GM06990 (cell line): ENCODE measurements around the gene RANBP10.

Experiments used
- DNase-seq: peaks from one replicate; pipeline ENCODE4 v3.0.0-alpha.2; 2011; ENCODE audit not compliant: insufficient read length; ENCODE audit errors: extremely low read depth
- H3K27me3 ChIP-seq: replicated peaks from 2 replicates; pipeline ENCODE4 v1.6.0; 2011; ENCODE audit warnings: low read length; ENCODE audit not compliant: control insufficient read depth, insufficient read depth
- H3K36me3 ChIP-seq: 2 replicates; pipeline ENCODE4 v1.5.1; 2011; ENCODE audit warnings: low read length; ENCODE audit not compliant: control insufficient read depth, insufficient read depth
- H3K4me3 ChIP-seq: replicated peaks from 2 replicates; pipeline ENCODE4 v1.5.1; 2011; ENCODE audit warnings: low read depth, mild to moderate bottlenecking, control low read depth, low read length
- TF ChIP-seq, protein P1 (sequence below): IDR thresholded peaks from 2 replicates; pipeline ENCODE4 v1.5.1; 2011; ENCODE audit warnings: low read length, control low read depth, mild to moderate bottlenecking, inconsistent platforms; ENCODE audit not compliant: insufficient read depth, poor library complexity, severe bottlenecking

RANBP10 gene

GRCh38 chr16:67833415-67834241, 27.3 kb upstream of the RANBP10 start:
- no peaks in the 10 kb centered on the region for H3K27me3 ChIP-seq
- TF ChIP-seq, protein P1, sequence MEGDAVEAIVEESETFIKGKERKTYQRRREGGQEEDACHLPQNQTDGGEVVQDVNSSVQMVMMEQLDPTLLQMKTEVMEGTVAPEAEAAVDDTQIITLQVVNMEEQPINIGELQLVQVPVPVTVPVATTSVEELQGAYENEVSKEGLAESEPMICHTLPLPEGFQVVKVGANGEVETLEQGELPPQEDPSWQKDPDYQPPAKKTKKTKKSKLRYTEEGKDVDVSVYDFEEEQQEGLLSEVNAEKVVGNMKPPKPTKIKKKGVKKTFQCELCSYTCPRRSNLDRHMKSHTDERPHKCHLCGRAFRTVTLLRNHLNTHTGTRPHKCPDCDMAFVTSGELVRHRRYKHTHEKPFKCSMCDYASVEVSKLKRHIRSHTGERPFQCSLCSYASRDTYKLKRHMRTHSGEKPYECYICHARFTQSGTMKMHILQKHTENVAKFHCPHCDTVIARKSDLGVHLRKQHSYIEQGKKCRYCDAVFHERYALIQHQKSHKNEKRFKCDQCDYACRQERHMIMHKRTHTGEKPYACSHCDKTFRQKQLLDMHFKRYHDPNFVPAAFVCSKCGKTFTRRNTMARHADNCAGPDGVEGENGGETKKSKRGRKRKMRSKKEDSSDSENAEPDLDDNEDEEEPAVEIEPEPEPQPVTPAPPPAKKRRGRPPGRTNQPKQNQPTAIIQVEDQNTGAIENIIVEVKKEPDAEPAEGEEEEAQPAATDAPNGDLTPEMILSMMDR = no peak
- H3K36me3 ChIP-seq = peaks cover 8% of the 10 kb centered on the region
- peak overlapping the region; percentile 74 for H3K4me3 ChIP-seq
- peak; percentile 89 for DNase-seq

DNA sequence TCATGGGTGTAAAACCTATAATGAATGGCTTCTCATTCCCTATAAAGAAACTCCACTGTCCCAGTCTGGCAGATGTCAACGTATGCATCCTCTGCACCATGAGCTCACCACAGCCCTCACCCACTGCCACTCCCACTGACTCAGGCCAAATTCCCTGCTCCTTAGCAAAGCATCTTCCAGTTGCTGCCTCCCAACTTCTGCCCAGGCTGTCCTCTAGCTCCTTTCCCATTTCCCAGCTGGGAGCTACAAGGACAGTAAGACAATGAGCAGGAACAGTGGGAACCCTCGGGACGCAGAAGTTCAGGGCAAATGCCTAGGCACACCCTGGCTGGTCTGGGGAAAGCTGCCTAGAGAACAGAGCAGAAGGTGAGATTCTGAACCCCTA, 26.7 kb upstream of the RANBP10 start:
- no peaks in the 10 kb centered on the region for H3K27me3 ChIP-seq
- DNase-seq = no peak
- H3K36me3 ChIP-seq = peaks cover 13% of the 10 kb centered on the region
- TF ChIP-seq, protein P1 = no peak
- H3K4me3 ChIP-seq = peak overlapping the region; percentile 74

- TF ChIP-seq, protein P1 = no peak
- peaks cover 19% of the 10 kb centered on the region for H3K36me3 ChIP-seq
These were observed 22.3 kb upstream of the RANBP10 start for GRCh38 chr16:67828651-67829050.

GRCh38 chr16:67825906-67826305, 19.5 kb upstream of the RANBP10 start:
- no peaks in the 10 kb centered on the region for H3K27me3 ChIP-seq

More at GRCh38 chr16:67828651-67829050, 22.3 kb upstream of the RANBP10 start:
- Histone ChIP-seq H3K4me3 (no peak overlapping the region), H3K27me3 (no peaks in the 10 kb centered on the region)
- DNase-seq = no peak

GRCh38 chr16:67825119-67825518, 18.8 kb upstream of the RANBP10 start:
- Histone ChIP-seq H3K27me3 (no peaks in the 10 kb centered on the region), H3K36me3 (peaks cover 15% of the 10 kb centered on the region), H3K4me3 (no peak overlapping the region)
- TF ChIP-seq, protein P1 = no peak
- no peak for DNase-seq

More at GRCh38 chr16:67825906-67826305, 19.5 kb upstream of the RANBP10 start:
- no peak overlapping the region for H3K4me3 ChIP-seq
- TF ChIP-seq, protein P1 = no peak
- DNase-seq = no peak
- H3K36me3 ChIP-seq = peaks cover 19% of the 10 kb centered on the region
